K562 (cell line): ENCODE measurements around the gene KCNG1. TPM values are rescaled to one million over a fixed set of nuclear protein-coding genes. Genes with fewer than 3 reads are reported as not detected.

ENCODE experiments used
- ARID3A ChIP-seq: IDR thresholded peaks from 2 replicates; pipeline ENCODE4 v1.6.1; 2012; ENCODE audit warnings: low read depth, low read length, improper control_type of control experiment, borderline replicate concordance
- BDP1 ChIP-seq: IDR thresholded peaks from 3 replicates; pipeline ENCODE4 v1.6.1; 2011; ENCODE audit not compliant: insufficient read length, insufficient read depth
- E2F1 ChIP-seq: sonication (generic); formaldehyde crosslinking; IDR thresholded peaks from 2 replicates; pipeline ENCODE4 v1.8.1; 2023; ENCODE audit warnings: mild to moderate bottlenecking, missing genetic modification reagents, moderate library complexity
- FOXJ2 ChIP-seq: fragments of 200-800 bp; sonication (Bioruptor generic); IDR thresholded peaks from 2 replicates; pipeline ENCODE4 v1.6.1; 2016; ENCODE audit warnings: missing genetic modification characterization, missing compliant biosample characterization
- GTF2A2 ChIP-seq: IDR thresholded peaks from 2 replicates; pipeline ENCODE4 v1.6.1; 2016; ENCODE audit warnings: mild to moderate bottlenecking, missing genetic modification characterization, missing compliant biosample characterization
- HNRNPUL1 ChIP-seq: fragments of 200-400 bp; formaldehyde crosslinking; IDR thresholded peaks from 2 replicates; pipeline ENCODE4 v1.6.1; 2017; ENCODE audit warnings: low read length
- JUND ChIP-seq, 2 experiments: IDR thresholded peaks; 2 replicates in 1 of 2; 3 replicates in 1 of 2; pipeline ENCODE4 v1.6.1; 2011; ENCODE audit warnings: borderline replicate concordance in 2 of 2, low read depth in 2 of 2, low read length in 2 of 2, improper control_type of control experiment in 1 of 2, missing biosample characterization in 1 of 2, missing genetic modification characterization in 1 of 2, missing genetic modification reagents in 1 of 2
- MAFG ChIP-seq: fragments of 450-650 bp; conservative IDR thresholded peaks from 2 replicates; pipeline ENCODE4 v1.6.1; 2016; ENCODE audit warnings: missing genetic modification characterization, missing compliant biosample characterization
- NR4A1 ChIP-seq, 2 experiments: fragments of 250-450 bp in 1 of 2; fragments of 450-650 bp in 1 of 2; sonication (Bioruptor Pico) in 1 of 2; IDR thresholded peaks; 2 replicates each; pipeline versions ENCODE4 v1.4.0 to v1.6.1; 2016 to 2020; ENCODE audit warnings: mild to moderate bottlenecking in 2 of 2, missing compliant biosample characterization in 1 of 2, missing genetic modification characterization in 1 of 2, moderate library complexity in 1 of 2
- RBM14 ChIP-seq: fragments of 200-400 bp; formaldehyde crosslinking; IDR thresholded peaks from 2 replicates; pipeline ENCODE4 v1.6.1; 2018; ENCODE audit warnings: low read depth, mild to moderate bottlenecking, low read length, moderate library complexity, borderline replicate concordance; ENCODE audit not compliant: insufficient read depth
- SMAD4 ChIP-seq: fragments of 250-450 bp; sonication (Bioruptor Pico); conservative IDR thresholded peaks from 2 replicates; pipeline ENCODE4 v1.8.0; 2021; ENCODE audit warnings: inconsistent platforms, mild to moderate bottlenecking, moderate library complexity
- TAF7 ChIP-seq: fragments of 450-650 bp; IDR thresholded peaks from 2 replicates; pipeline ENCODE4 v1.6.1; 2016; ENCODE audit warnings: missing genetic modification characterization, missing compliant biosample characterization
- XRCC4 ChIP-seq: IDR thresholded peaks from one replicate; pipeline ENCODE4 v1.6.1; 2011; ENCODE audit not compliant: insufficient read depth, insufficient read length; ENCODE audit errors: extremely low read depth
- ZFP36 ChIP-seq: fragments of 150-350 bp; IDR thresholded peaks from 2 replicates; pipeline ENCODE4 v1.6.1; 2018; ENCODE audit warnings: low read length, low read depth; ENCODE audit not compliant: partially characterized antibody
- ZNF174 ChIP-seq: fragments of 250-450 bp; sonication (Bioruptor Pico); IDR thresholded peaks from 2 replicates; pipeline ENCODE4 v1.4.0; 2020; ENCODE audit warnings: mild to moderate bottlenecking
- ZNF280A ChIP-seq: fragments of 450-650 bp; IDR thresholded peaks from 2 replicates; pipeline ENCODE4 v1.6.1; 2018; ENCODE audit warnings: mild to moderate bottlenecking, low read depth; ENCODE audit not compliant: partially characterized antibody
- ZNF696 ChIP-seq: fragments of 250-450 bp; sonication (Bioruptor Pico); conservative IDR thresholded peaks from 2 replicates; pipeline ENCODE4 v1.4.0; 2020; ENCODE audit warnings: mild to moderate bottlenecking, moderate library complexity
- ZNF740 ChIP-seq, 3 experiments: fragments of 200-800 bp in 1 of 3; sonication (Bioruptor generic) in 1 of 3; sonication (generic) in 1 of 3; formaldehyde crosslinking in 1 of 3; IDR thresholded peaks; 2 replicates each; pipeline versions ENCODE4 v1.6.1 to v1.8.0; 2016 to 2022; ENCODE audit warnings: mild to moderate bottlenecking in 2 of 3, missing compliant biosample characterization in 2 of 3, missing genetic modification characterization in 2 of 3, missing genetic modification reagents in 1 of 3
- polyA plus RNA-seq, 8 experiments: library from polyadenylated mRNA; depleted of rRNA in 4 of 8; stranded (reverse) in 5 of 8; unstranded in 3 of 8; fragments of >200 nt; fragmentation: Nextera tagmentation in 2 of 8; fragmentation: Illumina TruSeq in 1 of 8; extraction: Ambion mirVana in 2 of 8; extraction: Trizol in 1 of 8; gene quantifications; 2 replicates each; pipeline versions ENCODE4 v1.2.1 to v1.2.3, GENCODE V29; 2011 to 2014; ENCODE audit warnings: inconsistent platforms in 1 of 8, missing spikeins in 1 of 8
- total RNA-seq, 7 experiments: library from RNA; depleted of rRNA in 6 of 7; stranded (reverse); fragments of >200 nt in 6 of 7; fragmentation: Illumina TruSeq in 2 of 7; extraction: Trizol in 2 of 7; gene quantifications; 2 replicates each; pipeline versions ENCODE4 v1.2.1 to v1.2.3, GENCODE V29; 2011 to 2021; ENCODE audit warnings: low replicate concordance in 1 of 7

KCNG1 gene
- total and polyA plus RNA-seq, 9 of the 15 experiments (the other 6 are each of a cell fraction or from before 2014, with no cell fraction given): 0.06 to 1.5 (median 0.22) TPM; not detected in 2

GRCh38 chr20:50980851-50981713 is 41.8 kb downstream of the KCNG1 start (continued):
- no peak for TF ChIP-seq SMAD4 (CRISPR knock-in tag)
- no peak for TF ChIP-seq TAF7
- TF ChIP-seq ZNF174 (CRISPR knock-in tag): no peak
- TF ChIP-seq BDP1: no peak
- TF ChIP-seq FOXJ2: no peak
- no peak for TF ChIP-seq ZNF696
- TF ChIP-seq ZNF280A: no peak
- TF ChIP-seq ZFP36: no peak
- no peak for TF ChIP-seq XRCC4
- peak; percentile 94 for TF ChIP-seq MAFG (tag)
- TF ChIP-seq HNRNPUL1: no peak
- 0 out of 2 replicates have a peak, but pooled peaks have one; percentile 25 for TF ChIP-seq JUND (IDR thresholded peaks at IDR 0.05; ENCODE audit: borderline replicate concordance, low read depth, low read length)
- no peak for TF ChIP-seq JUND (tag; IDR thresholded peaks at IDR 0.05; ENCODE audit: borderline replicate concordance, low read depth, low read length)
- no peak for TF ChIP-seq NR4A1 (CRISPR knock-in tag; IDR thresholded peaks at IDR 0.05)
- no peak for TF ChIP-seq NR4A1 (tag; IDR thresholded peaks at IDR 0.05)
- no peak for TF ChIP-seq ARID3A
- peak; percentile 52; the same call in 1 of the 2 replicates for TF ChIP-seq ZNF740 (CRISPR knock-in tag; IDR thresholded peaks at IDR 0.05)
- no peak for TF ChIP-seq ZNF740 (tag; IDR thresholded peaks at IDR 0.05)
- TF ChIP-seq RBM14: no peak
- TF ChIP-seq E2F1 (CRISPR knock-in tag): no peak
- TF ChIP-seq GTF2A2 (tag): no peak
